Adrenal gland (tissue), 12 donors: ENCODE results near the gene PIKFYVE. TPM values are rescaled to one million over a fixed set of nuclear protein-coding genes. Genes with fewer than 3 reads are reported as not detected.
"Not testable (repeated sequence)": the region's sequence is repeated elsewhere in the genome, so short reads cannot be mapped to it uniquely, and the experiment has no call there.

ENCODE experiments used
- DNase-seq, 7 donors: peaks; one replicate each; pipeline ENCODE4 v3.0.0-alpha.2; 2019 to 2020
- H3K27ac ChIP-seq, 5 donors: fragments of 200-600 bp; sonication (generic) in 4 of 5; 1 replicate in 3 of 5; 2 replicates in 2 of 5; pipeline versions ENCODE4 v1.5.1 to v1.8.0; 2016 to 2020; ENCODE audit warnings: mild to moderate bottlenecking in 1 of 5
- H3K27me3 ChIP-seq: fragments of 200-600 bp; 2 replicates; pipeline ENCODE4 v1.8.0; 2021
- H3K36me3 ChIP-seq, 2 donors: fragments of 200-600 bp; replicated peaks in 1 of 2; 1 replicate in 1 of 2; 2 replicates in 1 of 2; pipeline versions ENCODE4 v1.5.1 to v1.8.0; 2018 to 2022
- H3K4me1 ChIP-seq, 2 donors: fragments of 200-600 bp; replicated peaks in 1 of 2; 1 replicate in 1 of 2; 2 replicates in 1 of 2; pipeline versions ENCODE4 v1.5.1 to v1.8.0; 2018 to 2021
- H3K4me3 ChIP-seq, 4 donors: fragments of 200-600 bp; sonication (generic) in 3 of 4; one replicate each; pipeline ENCODE4 v1.5.1; 2016 to 2018
- H3K9me3 ChIP-seq, 3 donors: fragments of 200-600 bp; sonication (generic) in 1 of 3; replicated peaks in 1 of 3; 1 replicate in 2 of 3; 2 replicates in 1 of 3; pipeline versions ENCODE4 v1.5.1 to v1.8.0; 2016 to 2021
- CTCF ChIP-seq, 6 experiments: fragments of 450-650 bp in 4 of 6; fragments of 200-600 bp in 2 of 6; sonication (generic) in 1 of 6; IDR thresholded peaks; 1 replicate in 5 of 6; 2 replicates in 1 of 6; pipeline versions ENCODE4 v1.5.1 to v1.8.0; 2016 to 2021; ENCODE audit warnings: antibody characterized with exemption in 6 of 6, mild to moderate bottlenecking in 2 of 6, moderate library complexity in 1 of 6
- POLR2A ChIP-seq, 2 donors: fragments of 450-650 bp; IDR thresholded peaks; one replicate each; pipeline ENCODE4 v1.6.1; 2017; ENCODE audit warnings: antibody characterized with exemption in 2 of 2, mild to moderate bottlenecking in 2 of 2, moderate library complexity in 1 of 2
- WGBS, 4 donors: extraction: QIAGEN DNeasy Blood & Tissue Kit in 2 of 4; methylation state at CpG; one replicate each; pipeline versions ENCODE4 v1.1.5 to v1.1.7; 2013 to 2017; 5-methylcytosine and 5-hydroxymethylcytosine counted together
- intact Hi-C, 2 donors: fragments of 100-400 bp; cut with DNase I; formaldehyde crosslinking; loops; one replicate each; pipeline versions ENCODE4 v1.14.1 to v1.15.0; 2022 to 2023
- polyA plus RNA-seq, 3 donors: library from polyadenylated mRNA; stranded (reverse); fragments of 200-250 nt in 2 of 3; fragments of 350-450 nt in 1 of 3; fragmentation: Illumina TruSeq in 1 of 3; extraction: RNeasy Lipid Tissue Mini Kit (QIAGEN cat#74804) in 1 of 3; gene quantifications; one replicate each; pipeline ENCODE4 v1.2.3, GENCODE V29; 2013 to 2014
- total RNA-seq, 9 donors: library from RNA; depleted of rRNA in 4 of 9; stranded (reverse); fragments of >200 nt in 4 of 9; fragments of 120-200 nt in 1 of 9; fragmentation: NEBNext Ultra II Directional in 1 of 9; extraction: Animal tissue kit (Norgen Biotek cat#: 25700) in 1 of 9; gene quantifications; one replicate each; pipeline versions ENCODE4 v1.1.0 to v1.2.4, GENCODE V29; 2013 to 2023
- donor health status: healthy with polysubstance abuse.
- donor health status: Bipolar disorder and iron deficiency.
- donor health status: DM: yes; HTN: yes; CAD: no.
- donor health status: DM: no; HTN: no; CAD: no.
- donor health status: DM: no; HTN: no; CAD: no.
- donor health status: DM: yes; HTN: yes; CAD: no.

The PIKFYVE gene
- total and polyA plus RNA-seq, 12 donors, result 5.1 to 36.5 (median 25.3) TPM

GRCh38 chr2:208354964-208355381 is 88.9 kb downstream of the PIKFYVE start:
- intact Hi-C loops, result no loop called here
- peaks cover 0 to 45% of the 10 kb centered on the region in 2 donors for H3K36me3 ChIP-seq

GRCh38 chr2:208356420-208356819 is 90.4 kb downstream of the PIKFYVE start:
- Histone ChIP-seq H3K36me3 (peaks cover 0 to 37% of the 10 kb centered on the region in 2 donors), H3K27ac (peak overlapping the region in 2 of 5 donors; percentile 28 to 49), H3K4me1 (peaks cover 0 to 16% of the 10 kb centered on the region in 2 donors)
- 47 to 71% (median 56%) methylated on average over 2 to 3 of the region's 3 CpGs for WGBS, 4 donors
- H3K27me3 ChIP-seq, H3K9me3 ChIP-seq, intact Hi-C loops, H3K4me3 ChIP-seq, DNase-seq: not testable (repeated sequence)

More at GRCh38 chr2:208354964-208355381, 88.9 kb downstream of the PIKFYVE start:
- no peak overlapping the region for H3K4me3 ChIP-seq
- peaks cover 0 to 16% of the 10 kb centered on the region in 2 donors for H3K4me1 ChIP-seq
- 89 to 94% (median 91%) methylated on average over 3 of the region's 3 CpGs for WGBS, 4 donors
- no peak overlapping the region for H3K27ac ChIP-seq
- TF ChIP-seq POLR2A (IDR thresholded peaks at IDR 0.05), result no peak
- TF ChIP-seq CTCF (IDR thresholded peaks at IDR 0.05), result no peak
- no peaks in the 10 kb centered on the region for H3K9me3 ChIP-seq
- no peak for DNase-seq
- H3K27me3 ChIP-seq, result no peaks in the 10 kb centered on the region

- Histone ChIP-seq H3K36me3 (peaks cover 0 to 31% of the 10 kb centered on the region in 2 donors), H3K27me3 (no peaks in the 10 kb centered on the region), H3K4me3 (no peak overlapping the region), H3K27ac (peak overlapping the region in 3 of 5 donors; percentile 4 to 49 (median 28)), H3K9me3 (no peaks in the 10 kb centered on the region), H3K4me1 (peaks cover 0 to 16% of the 10 kb centered on the region in 2 donors)
- WGBS, 4 donors, result 6 to 10% (median 9%) methylated on average over 1 of the region's 1 CpG
- no peak for DNase-seq
- intact Hi-C loops, result no loop called here
- TF ChIP-seq CTCF (IDR thresholded peaks at IDR 0.05), result no peak
- no peak for TF ChIP-seq POLR2A (IDR thresholded peaks at IDR 0.05)
Observed at GRCh38 chr2:208356846-208357574, 91.0 kb downstream of the PIKFYVE start.

- Histone ChIP-seq H3K27ac (no peak overlapping the region), H3K4me3 (no peak overlapping the region), H3K9me3 (no peaks in the 10 kb centered on the region), H3K4me1 (peaks cover 0 to 12% of the 10 kb centered on the region in 2 donors), H3K27me3 (no peaks in the 10 kb centered on the region), H3K36me3 (peaks cover 0 to 12% of the 10 kb centered on the region in 2 donors)
- 86 to 89% (median 87%) methylated on average over 10 of the region's 10 CpGs for WGBS, 4 donors
- TF ChIP-seq POLR2A (IDR thresholded peaks at IDR 0.05), result no peak
- intact Hi-C loops, result no loop called here
- no peak for DNase-seq
Observed at GRCh38 chr2:208358758-208359631, 92.9 kb downstream of the PIKFYVE start.

DNA sequence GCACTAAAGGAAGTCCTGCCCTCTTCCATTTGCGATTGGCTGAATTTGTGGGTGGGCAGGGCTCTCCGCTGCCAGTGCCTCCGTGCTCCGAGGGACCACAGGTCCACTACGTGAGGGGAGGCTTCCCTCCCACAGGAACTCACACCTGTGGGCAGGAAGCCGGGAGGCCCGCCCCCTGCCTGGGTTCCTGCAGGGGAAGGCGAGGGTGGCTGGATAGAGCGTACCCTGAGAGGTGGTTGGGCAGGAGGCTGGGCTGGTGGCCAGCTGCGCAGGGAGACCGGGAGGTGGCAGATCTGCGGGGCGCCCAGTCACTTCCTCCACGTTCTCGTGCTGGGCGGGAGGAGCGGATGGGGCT is 93.6 kb downstream of the PIKFYVE start:
- WGBS, 4 donors, result 86 to 95% (median 94%) methylated on average over 14 to 17 of the region's 17 CpGs
- TF ChIP-seq CTCF (IDR thresholded peaks at IDR 0.05) (no peak), POLR2A (IDR thresholded peaks at IDR 0.05) (no peak)
- peaks cover 0 to 12% of the 10 kb centered on the region in 2 donors for H3K4me1 ChIP-seq
- intact Hi-C loops, result no loop called here
- no peaks in the 10 kb centered on the region for H3K9me3 ChIP-seq
- DNase-seq, result no peak
- H3K4me3 ChIP-seq, result no peak overlapping the region
- no peak overlapping the region for H3K27ac ChIP-seq
- H3K36me3 ChIP-seq, result peaks cover 0 to 8% of the 10 kb centered on the region in 2 donors
- H3K27me3 ChIP-seq, result no peaks in the 10 kb centered on the region
